OCI-M2 (cell line): ENCODE measurements around the gene NRCAM.

Experiments used
- DNase-seq: peaks from one replicate; lab custom pipeline; 2025; ENCODE audit not compliant: unreplicated experiment; lab: John Stamatoyannopoulos, UW

NRCAM gene

GRCh38 chr7:108101759-108102158 lies 354.5 kb downstream of the NRCAM start:
- no peak for DNase-seq

- no peak for DNase-seq
Observed at GRCh38 chr7:108099713-108100112, 356.5 kb downstream of the NRCAM start.

- DNase-seq: no peak
Observed at GRCh38 chr7:108097703-108098102, 358.5 kb downstream of the NRCAM start.
